Activated CD4-positive, CD25-positive, alpha-beta regulatory T cell (primary cell): ENCODE measurements around the gene DUSP15.
A peak's percentile ranks its signal among the peaks of the same experiment; 100 is the strongest.
"Not testable (repeated sequence)": the region's sequence is repeated elsewhere in the genome, so short reads cannot be mapped to it uniquely, and the experiment has no call there.

Experiments used
- DNase-seq, 4 experiments: peaks; one replicate each; lab custom pipeline; 2025; lab: John Stamatoyannopoulos, UW

DUSP15 gene

DNA sequence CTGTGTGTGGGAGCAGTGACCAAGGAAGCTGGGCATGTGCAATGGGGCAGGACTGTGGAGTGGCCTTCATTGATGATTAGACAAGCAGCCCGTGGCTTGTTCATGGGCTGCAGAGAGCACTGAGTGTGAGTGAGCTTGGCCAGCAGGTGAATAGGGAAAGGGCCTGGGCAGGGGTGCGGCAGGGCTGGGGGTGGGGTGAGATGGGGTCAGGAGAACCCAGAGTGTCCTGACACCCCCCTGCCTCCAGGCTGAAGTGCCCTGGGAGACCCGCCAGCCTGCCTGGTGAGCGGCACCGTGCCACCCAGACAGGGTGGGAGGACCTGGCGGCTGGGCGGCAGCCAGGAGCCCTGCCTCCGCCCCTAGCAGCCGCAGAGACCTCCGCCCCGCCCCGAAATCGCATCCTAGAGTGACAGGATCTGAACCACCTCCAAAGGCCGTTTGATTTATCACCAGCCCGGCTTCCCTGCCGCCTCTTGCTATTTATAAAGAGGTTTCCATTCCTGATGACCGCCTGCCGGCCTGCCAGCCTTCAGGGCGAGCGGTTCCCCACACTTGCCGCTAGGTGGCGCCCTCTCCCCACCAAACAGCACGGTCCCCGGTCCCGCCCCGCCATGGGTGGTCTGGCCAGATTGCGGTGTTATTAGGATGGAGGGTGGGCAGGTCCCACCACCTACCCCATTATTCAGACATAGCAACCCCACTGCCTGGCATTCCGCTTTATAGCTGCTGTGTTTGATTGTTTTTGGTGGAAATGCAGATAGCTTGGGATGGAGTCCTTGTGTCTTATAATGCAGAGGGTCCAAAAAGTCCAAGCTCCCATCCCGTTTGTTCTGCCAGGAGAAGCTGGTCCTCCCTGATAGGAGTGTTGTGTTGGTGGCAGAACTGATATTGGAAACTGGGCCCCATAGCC lies 47.7 kb downstream of the DUSP15 start:
- DNase-seq: peak; percentile 32 to 78 (median 51)

DNA sequence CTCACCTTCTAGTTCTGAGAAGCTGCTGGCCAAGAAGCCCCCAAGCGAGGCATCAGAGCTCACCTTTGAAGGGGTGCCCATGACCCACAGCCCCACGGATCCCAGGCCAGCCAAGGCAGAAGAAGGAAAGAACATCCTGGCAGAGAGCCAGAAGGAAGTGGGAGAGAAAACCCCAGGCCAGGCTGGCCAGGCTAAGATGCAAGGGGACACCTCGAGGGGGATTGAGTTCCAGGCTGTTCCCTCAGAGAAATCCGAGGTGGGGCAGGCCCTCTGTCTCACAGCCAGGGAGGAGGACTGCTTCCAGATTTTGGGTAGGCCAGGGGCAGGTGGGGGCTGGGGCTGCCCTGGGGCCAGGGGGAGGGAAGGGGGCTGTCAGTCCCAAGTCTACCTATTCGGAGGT lies 48.9 kb downstream of the DUSP15 start:
- no peak for DNase-seq

DNA sequence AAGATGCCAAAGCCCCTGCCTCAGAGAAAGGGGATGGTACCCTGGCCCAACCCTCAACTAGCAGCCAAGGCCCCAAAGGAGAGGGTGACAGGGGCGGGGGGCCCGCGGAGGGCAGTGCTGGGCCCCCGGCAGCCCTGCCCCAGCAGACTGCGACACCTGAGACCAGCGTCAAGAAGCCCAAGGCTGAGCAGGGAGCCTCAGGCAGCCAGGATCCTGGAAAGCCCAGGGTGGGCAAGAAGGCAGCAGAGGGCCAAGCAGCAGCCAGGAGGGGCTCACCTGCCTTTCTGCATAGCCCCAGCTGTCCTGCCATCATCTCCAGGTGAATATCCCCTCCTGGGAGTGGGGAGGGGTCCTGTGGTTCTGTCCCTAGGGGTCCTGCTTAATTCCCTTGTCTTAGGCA lies 50.1 kb downstream of the DUSP15 start:
- DNase-seq: no peak

DNA sequence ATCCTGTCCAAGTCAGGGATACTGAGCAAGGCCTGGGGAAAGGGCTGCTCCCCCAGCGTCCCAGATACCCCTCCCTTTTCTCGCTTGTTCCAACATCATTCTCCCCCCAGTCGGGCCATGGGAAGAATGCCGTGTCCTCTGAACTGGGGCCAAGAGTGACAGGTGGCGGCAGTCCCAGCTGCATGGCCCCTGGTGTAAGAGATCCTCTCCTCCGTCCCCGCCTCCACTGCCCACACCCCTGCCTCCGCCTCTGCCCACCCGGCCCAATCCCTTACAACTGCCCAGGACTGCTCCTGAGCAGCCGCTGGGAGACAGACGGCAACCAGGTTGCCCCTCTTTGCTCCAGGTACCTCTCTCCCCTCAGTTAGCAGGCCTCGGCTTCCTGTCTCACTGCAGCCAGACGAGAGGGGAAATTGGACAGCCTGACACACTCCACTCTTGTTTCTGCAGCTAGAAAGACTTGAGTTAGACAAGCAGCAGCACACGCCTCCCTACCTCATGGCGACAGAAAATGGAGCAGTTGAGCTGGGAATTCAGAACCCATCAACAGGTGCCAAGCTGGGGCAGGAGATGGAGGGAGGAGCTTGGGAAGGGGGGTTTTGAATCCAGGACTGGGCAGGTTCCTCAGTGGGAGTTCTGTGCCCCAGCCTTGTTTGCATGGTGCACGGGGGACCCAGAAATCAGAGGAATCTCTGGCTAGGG lies 51.1 kb downstream of the DUSP15 start, which contains the start of gene MYLK2:
TSS of gene MYLK2 (plus strand) at position 274 of the 702 bp plus-strand sequence. CDS start at position 499, 225 bp downstream.
- DNase-seq: no peak

DNA sequence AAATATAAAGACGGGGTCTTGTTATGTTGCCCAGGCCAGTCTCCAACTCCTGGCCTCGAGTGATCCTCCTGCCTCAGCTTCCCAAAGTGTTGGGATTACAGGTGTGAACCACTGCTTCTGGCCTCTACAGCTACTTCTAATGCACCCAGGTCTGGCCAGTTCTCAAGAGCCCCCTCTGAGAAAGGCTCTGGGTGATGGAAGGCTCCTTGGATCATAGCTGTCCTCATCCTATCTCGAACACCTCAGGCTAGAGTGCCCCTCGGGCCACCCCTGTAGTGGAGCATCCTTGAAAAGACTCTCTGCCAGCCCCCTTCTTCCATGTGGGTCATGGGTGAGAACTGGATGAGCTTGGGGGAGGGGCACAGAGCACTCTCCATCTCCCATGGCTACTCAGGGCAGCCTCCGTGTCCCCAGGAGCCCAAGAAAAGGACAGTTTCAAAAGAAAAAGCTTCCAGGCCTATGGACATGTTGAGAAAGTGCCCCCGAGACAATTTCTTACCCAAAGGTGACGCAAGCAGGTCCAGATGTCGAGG lies 51.9 kb downstream of the DUSP15 start:
- no peak for DNase-seq

DNA sequence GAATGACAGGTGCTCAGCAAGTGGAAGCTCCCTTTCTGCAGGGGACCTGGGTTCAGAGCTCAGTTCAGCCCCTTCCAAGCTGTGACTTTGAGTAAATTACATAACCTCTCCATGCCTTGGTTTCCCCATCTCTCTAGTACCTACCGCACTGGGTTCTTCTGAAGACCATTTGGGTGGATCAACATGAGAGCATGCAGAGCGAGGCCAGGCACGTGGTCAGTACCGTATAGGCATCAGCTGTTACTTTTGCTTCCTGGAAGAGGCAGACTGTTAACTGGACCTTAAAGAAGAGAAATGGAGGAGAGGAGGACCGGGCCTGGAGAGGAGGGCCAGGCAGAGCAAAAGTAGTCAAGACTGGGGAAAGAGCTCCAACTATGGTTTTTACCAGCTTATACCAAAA lies 52.9 kb downstream of the DUSP15 start:
- DNase-seq: no peak

DNA sequence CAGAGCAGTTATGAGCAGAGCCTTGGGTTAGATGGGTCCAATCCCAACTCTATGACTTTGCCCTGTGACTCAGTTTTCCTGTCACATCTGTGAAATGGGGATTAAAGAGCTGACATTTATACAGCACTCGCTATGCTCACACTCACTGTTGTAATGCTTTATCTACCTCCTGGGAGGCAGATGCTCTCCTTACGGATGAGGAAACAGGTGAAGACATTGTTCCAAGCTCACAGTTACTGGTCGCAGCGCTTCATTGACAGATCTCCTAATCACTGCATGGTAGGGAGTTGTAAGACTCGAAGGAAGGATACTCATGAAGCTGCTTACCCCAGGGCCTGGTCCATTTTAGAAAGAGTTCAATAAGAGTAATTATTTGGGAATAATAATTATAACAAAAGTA lies 54.1 kb downstream of the DUSP15 start:
- no peak for DNase-seq

DNA sequence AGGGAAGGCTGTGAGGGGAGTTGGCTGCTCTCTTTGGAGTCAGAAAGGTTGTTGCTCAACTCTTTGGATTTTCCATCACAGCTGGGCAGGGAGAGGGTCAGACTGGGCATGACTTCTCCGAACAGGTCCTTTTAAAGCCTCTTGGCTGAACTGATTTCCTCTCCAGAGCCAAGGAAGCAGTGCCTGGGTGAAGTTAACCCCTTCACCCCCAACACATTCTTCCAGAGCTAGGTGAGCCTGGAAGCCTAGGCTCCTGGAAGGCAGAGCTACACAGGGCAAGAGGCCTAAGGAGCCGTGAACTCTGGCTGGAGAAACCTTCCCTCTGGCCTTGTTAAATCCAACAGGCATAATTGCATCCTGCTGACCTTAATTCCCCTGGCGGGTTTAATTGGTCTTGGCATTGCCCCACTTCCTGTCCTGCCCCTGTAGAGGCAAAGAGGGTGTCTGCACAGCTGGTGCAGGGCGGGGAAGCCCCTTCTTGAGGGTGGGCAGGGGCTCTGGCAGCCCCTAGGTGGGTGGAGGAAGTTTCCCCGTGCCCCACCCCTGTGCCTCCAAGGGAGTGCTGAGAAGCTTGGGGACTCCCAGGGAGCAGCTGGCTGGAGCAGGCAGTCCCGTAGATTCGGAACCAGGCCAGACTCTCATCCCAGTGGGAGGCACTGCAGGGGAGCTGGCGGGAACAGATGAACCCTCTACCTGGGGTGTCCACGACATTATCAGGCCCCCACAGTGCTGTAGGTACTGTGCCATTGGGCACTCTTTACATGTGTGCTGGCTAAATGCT lies 54.7 kb downstream of the DUSP15 start:
- DNase-seq: no peak

DNA sequence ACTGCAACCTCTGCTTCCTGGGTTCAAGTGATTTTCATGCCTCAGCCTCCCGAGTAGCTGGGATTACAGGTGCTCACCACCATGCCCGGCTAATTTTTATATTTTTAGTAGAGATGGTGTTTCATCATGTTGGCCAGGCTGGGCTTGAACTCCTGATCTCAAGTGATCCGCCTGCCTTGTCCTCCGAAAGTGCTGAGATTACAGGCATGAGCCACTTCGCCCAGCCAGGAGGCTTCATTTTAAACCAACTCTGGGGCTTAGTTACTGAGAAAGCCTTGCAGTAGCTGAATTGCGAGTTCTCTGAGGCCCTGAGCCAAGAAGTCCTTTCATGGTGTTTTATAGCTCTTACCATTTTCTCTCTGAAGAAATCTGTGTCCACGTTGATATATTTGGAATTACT lies 56.2 kb downstream of the DUSP15 start:
- DNase-seq: not testable (repeated sequence)

DNA sequence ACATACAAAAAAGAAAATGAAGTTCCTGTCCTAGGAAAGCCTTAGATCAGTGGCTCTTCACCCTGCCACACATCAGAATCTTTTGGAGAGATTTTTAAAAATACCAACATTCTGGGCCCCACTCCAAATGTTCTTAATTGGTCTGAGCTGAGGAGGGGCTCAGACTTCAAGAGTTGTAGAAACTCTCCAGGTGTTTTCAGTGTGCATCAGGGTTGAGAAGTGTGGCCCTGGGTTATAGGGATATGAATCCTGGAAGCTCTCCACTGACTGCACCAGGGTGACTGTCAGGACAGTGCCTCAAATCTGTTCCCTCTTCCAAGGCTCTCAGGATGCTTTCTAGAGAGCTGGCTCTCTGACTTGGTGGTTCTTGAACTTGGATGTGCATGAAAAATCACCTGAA lies 56.7 kb downstream of the DUSP15 start:
- no peak for DNase-seq

DNA sequence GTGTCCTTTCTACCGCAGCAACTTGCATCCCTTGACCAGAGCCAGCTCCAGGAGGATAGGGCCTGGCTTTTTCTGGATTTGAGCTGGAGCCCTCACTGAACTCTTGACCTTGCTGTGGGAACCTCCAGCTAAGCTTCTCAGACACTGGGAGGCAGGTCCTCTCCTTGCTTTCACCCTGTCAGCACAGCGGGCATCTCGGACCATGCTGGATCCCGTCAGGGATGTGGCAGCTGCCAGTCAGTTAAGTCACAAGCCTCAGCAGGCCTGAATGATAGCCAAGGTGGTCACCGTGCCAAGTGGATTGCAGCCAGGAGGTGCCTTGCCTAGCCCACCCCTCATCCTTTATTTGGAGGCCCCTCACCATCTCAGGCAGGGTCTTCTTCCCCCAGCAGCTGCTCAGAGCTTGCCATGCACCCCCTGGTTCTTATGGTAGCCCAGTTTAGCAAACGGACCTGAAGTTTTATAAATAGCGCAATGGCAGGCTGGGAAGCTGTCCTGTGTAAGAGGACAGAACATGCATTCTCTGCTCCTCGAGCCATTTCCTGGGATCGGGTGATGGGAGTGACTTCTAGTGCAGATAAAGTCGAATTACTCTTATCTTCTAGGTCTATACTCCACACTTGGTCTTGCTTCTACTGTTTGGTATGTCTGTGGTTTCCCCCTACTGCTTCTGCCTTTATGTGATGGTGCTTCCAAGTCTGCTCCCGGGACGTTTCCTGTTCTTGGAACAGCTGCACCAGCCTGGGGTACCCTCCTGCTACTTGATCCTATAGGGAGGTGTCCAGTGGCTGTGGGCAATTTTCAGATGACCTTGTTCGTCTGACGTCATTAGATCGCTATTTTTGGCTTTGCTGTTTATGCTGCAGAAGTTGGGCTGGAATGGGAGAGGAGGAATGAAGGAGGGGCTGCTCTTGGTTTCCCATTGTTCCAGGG lies 58.3 kb downstream of the DUSP15 start:
- no peak for DNase-seq

DNA sequence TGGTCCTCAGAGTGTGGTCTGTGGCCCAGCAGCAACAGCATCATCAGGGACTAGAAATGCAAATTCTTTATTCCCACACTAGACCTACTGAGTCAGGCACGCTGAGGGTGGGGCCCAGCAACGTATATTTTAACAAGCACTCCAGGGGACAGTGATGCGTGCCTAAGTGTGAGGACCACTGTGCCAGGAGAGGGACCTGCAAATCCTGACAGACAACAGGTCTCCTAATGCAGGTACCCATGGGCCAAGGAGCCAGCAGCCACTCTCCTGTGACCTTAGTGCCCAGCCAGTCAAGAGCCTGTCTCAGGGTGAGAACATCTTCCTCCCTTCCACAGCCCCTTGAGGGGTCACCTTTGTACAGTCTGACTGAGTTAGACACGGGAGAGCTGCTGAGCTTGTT lies 59.1 kb downstream of the DUSP15 start:
- DNase-seq: no peak
